Measurements from ENCODE around the gene HOXA9.

Gene HOXA9

DNA sequence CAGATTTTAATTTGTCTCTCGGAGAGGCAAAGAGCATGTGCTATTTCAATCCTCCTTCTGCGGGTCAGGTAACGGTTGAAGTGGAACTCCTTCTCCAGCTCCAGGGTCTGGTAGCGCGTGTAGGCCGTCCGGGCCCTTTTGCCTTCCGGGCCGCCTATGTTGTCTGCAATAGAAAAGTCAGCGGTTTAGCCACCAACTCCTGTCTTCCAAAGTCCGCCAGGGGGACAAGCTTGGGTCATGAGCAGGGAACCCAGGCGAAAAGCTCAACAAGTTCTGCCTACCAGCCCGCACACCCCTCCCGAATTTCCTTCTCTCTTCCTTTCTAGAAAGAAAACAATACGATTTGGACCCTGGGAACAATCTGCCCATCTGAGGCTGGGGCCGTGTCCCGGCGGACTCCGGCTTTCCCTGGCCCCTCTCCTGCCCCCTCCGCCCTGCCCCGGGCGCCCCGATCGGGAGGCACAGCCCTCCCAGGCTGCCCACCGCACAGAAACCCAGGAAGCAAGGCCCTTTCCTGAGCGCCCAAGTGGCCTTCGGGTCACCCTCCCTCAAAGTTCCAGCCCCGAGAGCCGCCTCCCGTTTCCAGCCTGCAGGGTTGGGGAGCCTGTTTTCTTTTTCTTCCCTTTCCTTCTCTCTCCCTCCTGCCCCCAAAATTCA lies 23.3 kb downstream of the HOXA9 start:
- TF ChIP-seq CTCF (IDR thresholded peaks at IDR 0.05; ENCODE audit: low read depth, low read length, missing control alignments): no peak
- no peak overlapping the region for H3K4me3 ChIP-seq (ENCODE audit: low read depth, low read length)
- DNase-seq (ENCODE audit: low read depth): no peak

GRCh38 chr7:27141137-27141922 lies 24.0 kb downstream of the HOXA9 start:
- no peak for TF ChIP-seq CTCF (IDR thresholded peaks at IDR 0.05; ENCODE audit: low read depth, low read length, missing control alignments)
- H3K4me3 ChIP-seq (ENCODE audit: low read depth, low read length): no peak overlapping the region
- DNase-seq (ENCODE audit: low read depth): no peak

DNA sequence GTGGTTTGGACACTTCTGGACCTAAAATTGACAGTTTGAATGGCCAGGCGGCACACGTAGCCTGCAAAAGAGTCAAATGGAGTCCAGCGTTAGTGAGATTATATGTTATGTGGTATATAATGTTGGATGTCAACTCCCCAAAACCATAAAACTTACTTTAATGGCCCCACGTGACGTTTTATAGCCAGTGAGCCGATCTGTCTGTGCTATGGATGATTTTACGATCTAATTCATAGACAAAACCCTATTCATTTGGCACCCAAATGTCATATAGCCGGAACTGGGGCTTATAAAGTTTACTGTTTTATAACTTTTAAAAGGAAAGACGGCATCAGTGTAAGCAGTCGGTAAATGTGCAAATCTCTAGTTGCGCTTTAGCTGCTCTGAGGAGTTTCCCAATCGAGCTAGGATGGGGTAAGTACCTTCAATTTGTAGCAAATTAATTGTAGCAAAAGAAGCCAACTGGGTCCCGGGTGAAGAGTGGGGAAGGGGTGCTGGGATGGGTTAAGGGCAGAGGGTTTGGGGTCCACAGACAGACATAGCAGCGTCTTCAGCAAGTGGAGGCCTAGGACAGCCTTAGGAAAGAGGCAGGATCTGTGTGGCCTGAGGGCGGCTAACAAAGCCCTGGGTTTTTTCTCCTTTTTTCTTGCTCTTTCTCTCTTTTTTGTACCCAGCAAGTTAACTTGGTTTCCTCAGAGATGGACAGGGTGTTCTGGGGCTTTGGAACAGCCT lies 25.0 kb downstream of the HOXA9 start:
- no peak for TF ChIP-seq CTCF (IDR thresholded peaks at IDR 0.05; ENCODE audit: low read depth, low read length, missing control alignments)
- DNase-seq (ENCODE audit: low read depth): no peak
- H3K4me3 ChIP-seq (ENCODE audit: low read depth, low read length): no peak overlapping the region

- H3K4me3 ChIP-seq (ENCODE audit: low read depth, low read length): no peak overlapping the region
- TF ChIP-seq CTCF (IDR thresholded peaks at IDR 0.05; ENCODE audit: low read depth, low read length, missing control alignments): no peak
Measured at GRCh38 chr7:27139334-27140125, 25.8 kb downstream of the HOXA9 start.

GRCh38 chr7:27138985-27139333 lies 26.4 kb downstream of the HOXA9 start:
- no peak overlapping the region for H3K4me3 ChIP-seq (ENCODE audit: low read depth, low read length)
- TF ChIP-seq CTCF (IDR thresholded peaks at IDR 0.05; ENCODE audit: low read depth, low read length, missing control alignments): no peak
- no peak for DNase-seq (ENCODE audit: low read depth)

More at GRCh38 chr7:27139334-27140125, 25.8 kb downstream of the HOXA9 start:
- DNase-seq (ENCODE audit: low read depth): no peak

DNA sequence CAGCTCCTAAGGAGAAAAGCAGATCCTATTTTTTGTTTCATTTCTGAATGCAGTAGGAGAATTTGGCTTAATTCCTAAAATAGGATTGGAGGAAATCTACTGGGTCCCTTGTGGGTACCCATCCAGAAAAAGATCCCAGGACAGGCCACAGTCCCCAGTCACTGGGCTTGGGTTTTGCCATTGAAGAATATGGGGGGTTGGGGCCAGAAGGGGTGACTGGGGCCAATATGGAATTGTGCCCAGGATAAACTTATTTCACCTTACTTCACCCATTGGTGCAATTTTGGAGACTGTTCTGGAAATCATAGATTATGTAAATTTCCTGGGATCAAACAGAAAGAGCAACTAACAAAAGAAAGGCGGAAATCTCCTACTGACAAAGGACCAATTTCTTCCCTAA lies 26.9 kb downstream of the HOXA9 start:
- H3K4me3 ChIP-seq (ENCODE audit: low read depth, low read length): no peak overlapping the region
- TF ChIP-seq CTCF (IDR thresholded peaks at IDR 0.05; ENCODE audit: low read depth, low read length, missing control alignments): no peak
- no peak for DNase-seq (ENCODE audit: low read depth)
